Stimulated activated CD8-positive, alpha-beta memory T cell treated with anti-CD3 and anti-CD28 coated beads, Interleukin-15, amount 100 ng/mL, for 4 hours (primary cell): ENCODE data around the gene CISD3.

Experiments
- DNase-seq, 2 donors: peaks; one replicate each; pipeline ENCODE4 v3.0.0-alpha.2; 2020; ENCODE audit warnings: low read depth in 2 of 2

Gene CISD3

DNA sequence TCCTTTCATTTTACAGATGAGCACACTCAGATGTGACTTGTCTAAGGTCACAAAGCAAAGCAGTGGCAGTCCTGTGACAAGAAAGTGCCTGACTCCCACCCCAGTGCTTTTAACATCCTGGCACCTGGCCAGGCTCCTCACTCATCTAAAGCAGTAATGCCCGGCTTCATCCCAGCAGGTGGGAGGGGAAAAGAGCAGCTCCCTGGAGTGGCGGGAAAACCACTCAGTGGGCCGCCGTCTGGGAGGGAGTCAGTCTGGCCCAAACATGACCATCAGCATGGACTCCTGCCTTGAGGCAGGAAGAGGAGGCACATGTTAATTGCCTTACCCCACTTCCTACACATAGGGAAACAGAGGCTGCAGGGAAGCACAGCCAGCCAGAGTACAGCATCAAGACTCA lies 15.4 kb downstream of the CISD3 start:
- no peak for DNase-seq

DNA sequence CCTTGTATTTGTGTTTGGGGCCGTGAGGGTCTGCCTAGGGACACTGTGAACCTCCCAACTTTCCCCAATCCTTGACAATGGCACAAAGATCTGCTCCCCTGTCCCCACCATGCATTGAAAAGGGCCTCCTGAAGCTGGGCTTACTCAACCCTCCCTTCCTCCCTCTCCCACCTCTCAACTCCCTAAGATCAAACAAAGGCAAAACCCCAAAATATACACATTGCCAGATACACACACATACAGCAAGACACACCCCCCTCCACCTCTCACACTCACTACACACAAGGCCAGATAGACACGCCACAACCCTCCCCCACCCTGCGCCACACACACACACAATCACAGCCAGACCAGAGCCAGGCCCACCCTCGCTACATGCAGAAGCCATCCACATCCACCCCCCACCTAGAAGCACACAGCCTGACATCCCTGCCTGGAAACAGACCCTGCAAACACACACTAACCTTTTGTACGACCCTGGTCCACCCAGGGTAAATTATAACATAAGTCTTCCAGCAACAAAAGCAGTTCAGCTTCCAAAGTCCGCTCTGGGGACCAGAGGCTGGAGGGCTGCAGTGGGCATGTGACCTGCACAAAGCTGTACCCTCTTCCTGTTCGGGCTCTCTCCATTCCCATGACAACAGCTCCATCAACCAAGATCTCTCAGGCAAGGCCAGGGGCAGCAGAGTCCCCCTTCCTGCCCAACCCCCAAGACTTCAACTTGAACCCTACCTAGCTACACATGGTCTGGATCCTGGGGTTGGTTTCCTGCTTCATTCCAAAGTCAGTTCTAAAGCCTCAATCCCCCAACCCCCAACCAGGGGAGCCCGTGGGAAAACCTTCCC lies 16.1 kb downstream of the CISD3 start:
- DNase-seq = no peak

DNA sequence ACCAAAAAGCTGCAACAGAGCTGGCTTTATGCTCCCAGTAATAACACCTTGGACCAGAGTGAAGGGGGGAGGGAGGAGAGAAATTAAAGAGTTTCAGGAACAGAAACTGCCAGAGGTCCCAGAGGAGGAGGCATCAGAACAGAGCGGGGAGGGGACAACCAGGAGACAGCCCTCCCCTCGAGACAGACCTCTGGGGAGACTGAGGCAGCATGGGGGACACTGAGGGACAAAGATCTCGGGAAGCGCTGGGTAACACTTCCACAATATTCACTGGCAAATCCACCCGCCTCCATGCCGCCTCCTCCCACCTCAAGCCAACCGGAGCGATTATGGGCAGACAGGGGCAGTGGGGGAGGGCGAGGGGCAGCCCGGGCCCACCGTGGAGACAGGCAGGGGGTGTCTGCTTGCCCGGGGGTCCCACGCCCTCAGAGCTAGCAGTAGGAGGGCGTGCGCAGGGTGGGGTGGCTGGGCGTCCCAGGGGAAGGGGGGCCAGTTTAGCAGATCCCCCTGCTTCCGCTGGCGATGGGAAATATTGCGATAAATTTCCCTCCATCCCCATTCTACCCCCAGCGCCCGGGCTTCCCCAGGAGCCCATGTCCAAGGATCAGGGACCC lies 16.8 kb downstream of the CISD3 start:
- DNase-seq = no peak

DNA sequence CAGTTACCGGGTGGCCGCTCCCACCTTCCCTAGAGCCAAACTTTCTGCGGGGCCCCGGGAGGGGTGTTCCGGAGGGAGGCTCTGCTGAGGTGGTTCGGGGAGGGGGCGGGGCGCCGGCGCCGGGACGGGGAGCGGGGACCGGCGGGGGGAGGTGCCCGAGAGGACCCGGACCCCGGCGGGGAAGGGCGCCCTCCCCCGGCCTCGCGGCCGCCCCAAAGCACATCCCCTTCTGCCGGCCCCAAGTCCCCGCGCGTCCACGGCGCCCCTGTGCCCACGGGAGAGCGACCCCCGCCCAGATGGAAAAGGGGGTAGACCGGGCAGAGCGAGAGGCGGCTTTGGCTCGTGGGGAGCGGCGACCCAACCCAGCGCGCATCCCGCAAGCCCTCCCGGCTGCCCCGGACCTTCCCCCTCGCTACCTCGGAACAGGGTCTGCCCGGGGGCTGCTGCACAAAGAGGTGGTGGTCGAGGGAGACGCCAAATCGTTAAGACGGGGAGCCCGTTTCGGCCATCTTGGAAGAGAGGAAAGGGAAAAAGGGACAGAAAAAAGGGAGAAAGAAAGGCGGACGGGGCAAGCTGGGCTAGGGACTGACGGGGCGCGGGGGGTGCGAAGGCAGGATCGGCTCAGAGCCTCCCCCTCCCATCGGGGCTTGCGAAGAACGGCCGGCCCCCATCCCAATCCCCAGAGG lies 17.5 kb downstream of the CISD3 start:
- no peak for DNase-seq

DNA sequence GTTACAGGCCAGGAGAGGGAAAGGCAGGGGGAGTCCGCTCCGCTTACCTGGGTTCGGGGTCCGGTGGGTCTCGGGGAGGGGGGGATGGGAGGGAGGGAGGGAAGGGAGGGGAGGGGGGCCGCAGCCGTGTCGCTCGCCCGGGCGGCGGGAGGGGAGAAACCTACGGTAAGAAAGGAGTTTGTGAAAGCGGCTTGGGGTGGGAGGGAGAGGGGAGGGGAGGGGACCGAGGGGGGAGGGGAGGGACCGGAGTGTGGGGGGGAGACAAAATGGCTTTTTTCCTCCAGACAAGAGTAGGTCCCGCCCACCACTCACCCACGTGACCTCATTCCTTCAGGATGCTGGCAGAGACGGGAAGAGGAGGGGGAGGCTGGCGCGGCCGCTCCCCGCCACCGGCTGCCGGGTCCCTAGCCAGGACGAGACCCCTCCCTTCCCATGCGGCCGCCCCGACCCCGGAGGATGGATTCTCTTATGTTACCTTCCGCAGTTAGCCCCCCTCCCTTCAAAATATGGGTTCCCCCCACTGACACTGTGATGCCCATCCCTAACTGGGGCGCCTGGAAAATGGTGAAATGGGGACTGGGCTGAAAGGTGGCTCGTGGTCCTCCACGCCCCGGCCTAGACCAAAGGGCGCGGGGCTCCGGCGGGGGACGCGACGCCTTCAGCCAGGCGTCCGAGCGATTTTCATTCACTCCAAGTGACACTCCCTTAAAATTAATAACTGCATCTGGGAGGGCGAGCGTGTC lies 18.2 kb downstream of the CISD3 start, which contains the start of gene PCGF2:
Gene PCGF2 (minus strand): TSS at position 188 of the 743 bp plus-strand sequence. CDS start 7,934 bp downstream, outside the sequence.
- DNase-seq = no peak

DNA sequence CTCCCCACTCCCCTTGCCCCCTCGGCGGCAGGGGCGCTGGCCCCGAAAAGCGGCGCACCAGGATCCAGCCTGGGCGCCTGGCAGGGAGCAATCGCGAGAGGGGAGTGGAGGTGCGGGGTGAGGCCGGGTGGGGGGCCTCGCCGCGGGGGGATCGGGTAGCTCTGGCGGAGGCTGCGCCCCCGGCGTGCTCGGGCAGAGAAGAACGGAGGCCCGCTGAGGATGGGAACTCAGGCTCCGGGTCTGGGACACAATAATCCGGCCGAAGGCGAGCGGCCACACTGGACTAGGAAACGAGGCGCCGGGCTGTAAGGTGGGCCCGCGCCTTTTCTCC lies 18.7 kb downstream of the CISD3 start:
- no peak for DNase-seq

DNA sequence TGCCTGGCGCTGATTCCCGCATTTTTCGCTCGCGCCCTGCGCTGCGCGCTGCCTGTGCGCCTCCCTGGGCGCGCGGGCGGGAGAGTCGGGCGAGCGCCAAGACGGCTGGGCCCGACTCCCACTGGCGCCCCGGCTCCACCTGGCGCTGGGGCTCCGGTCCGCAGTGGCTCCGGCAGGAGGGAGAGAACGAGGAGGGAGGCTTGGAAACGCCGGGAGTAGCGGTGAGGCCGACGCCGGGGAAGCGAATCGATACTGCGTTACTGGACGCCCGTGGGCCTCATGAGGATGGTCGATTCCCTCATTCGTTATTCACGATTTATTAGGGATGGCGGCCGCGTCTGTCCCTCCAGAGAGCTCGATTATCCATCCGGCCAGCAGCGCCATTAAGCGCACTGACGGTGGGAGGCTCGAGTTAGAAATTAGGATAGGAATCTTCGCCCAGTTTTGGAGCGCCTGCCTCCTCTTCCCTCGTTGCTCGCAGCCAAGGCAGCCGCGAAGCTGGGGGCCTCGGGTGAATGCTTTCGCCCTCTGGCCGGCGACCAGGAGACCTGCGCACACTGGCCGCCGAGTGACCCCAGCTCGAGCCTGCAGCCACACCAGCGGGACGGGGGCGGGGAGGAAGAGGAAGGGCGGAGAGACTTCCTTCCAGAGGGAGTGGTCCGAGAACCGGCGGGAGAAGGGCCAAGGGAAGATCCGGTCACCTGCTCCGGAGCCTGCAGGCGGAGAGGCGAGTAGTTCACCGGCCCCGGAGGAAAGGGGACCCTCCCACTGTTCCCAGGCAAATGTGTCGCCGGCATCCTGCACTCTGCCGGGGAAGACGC lies 19.3 kb downstream of the CISD3 start:
- no peak for DNase-seq

DNA sequence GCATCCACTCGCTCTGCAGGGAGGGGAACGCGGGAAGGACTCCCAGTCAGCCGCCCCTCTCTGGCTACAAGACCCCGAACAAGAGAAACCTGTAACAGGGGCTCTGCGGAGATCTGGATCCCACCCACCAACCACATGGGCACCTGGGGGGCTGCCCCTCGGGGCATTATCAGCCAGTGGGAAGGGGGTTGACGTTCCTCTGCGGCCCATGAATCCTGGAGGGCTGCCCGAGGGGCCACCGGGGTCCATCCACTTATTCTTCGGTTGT lies 19.8 kb downstream of the CISD3 start:
- no peak for DNase-seq

DNA sequence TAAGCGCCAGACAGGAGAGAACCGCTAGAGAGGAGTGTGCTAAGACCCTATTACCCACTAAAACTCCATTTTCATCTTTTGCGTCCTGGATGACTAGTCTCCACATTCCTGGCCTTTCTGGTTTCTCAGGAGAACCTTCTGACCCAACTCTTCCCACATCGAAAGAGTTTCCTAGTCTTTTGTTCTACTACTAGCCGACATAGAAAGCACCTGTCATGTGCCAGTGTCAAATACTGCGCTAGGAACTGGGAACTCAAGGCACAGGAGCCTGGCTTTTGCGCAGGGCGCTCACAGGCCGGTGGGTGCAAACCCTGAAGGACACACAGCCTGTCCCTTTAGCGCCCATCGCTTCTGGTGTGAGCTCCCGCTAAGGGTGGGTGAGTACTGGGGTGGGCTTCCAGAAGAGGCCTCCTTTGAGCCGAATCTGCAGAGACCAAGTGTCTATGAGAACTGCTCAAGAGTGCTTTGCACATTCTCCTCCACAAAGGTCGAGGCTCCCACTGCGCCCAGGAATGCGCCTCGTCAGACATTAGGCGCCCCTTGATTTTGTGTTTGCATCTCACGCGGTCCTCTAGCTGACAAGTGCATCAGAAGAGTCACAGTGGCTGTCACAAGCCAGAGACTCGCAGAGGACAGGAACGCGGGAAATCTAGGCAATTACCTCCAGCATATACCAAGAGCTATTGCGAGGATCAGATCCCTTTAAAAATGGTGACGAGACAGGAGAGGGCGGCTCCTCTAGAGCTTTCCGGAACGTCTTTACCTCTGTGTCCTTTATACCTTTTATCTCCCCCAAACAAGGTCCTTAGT lies 20.4 kb downstream of the CISD3 start:
- no peak for DNase-seq

DNA sequence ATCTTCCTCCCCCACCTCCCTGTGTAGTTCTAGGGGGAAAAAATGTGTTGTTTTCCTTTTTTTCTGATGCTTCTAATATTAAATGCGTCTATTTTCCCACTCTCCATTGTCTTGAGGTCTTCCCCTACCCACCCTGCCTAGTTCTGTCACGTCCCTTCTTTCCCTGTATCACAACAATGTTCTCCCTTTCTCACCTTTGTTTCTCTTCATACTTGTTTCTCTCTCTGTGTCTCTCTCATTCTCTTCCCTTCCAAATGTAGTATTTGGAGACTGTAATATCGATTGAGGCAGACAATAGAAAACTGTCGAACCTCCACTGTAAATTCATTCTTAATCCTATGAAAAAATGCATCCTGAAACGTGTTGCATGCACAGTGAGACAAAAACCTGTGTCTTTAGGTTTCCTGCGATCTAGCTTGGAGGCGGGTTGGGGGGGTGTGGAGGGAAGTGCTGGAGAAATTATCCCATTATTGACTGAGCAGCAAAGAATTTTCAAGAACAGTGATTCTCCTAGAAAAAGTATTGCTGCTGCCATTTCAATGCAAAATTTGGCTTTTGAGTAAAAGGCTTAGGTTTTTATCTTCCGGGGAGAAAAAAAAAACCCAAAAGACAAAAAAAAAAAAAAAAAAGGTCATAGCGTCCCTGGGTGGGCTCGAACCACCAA lies 21.1 kb downstream of the CISD3 start:
- DNase-seq = no peak

DNA sequence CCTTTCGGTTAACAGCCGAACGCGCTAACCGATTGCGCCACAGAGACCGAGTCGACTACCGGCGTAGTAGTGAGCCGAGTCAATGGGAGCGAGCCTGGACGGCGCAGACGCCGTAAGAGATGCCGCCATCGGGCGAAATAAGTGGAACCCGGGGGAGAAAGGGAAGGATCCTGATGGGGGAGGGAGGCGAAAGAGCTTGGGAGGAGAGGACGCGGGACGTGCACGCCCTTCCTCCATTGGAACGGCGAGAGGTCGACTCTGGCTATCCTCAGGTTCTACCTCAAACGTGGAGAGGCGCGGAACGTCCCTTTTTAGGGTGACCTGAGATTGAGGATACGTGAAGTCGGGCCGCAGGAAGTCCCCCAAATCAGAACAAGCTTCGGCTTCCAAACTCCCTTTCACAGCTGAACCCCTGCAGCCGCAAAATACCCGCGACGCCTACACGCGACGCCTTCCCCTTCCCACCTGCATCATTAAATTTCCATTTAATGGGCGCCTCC lies 21.7 kb downstream of the CISD3 start:
- DNase-seq = peak; percentile 48 to 52

DNA sequence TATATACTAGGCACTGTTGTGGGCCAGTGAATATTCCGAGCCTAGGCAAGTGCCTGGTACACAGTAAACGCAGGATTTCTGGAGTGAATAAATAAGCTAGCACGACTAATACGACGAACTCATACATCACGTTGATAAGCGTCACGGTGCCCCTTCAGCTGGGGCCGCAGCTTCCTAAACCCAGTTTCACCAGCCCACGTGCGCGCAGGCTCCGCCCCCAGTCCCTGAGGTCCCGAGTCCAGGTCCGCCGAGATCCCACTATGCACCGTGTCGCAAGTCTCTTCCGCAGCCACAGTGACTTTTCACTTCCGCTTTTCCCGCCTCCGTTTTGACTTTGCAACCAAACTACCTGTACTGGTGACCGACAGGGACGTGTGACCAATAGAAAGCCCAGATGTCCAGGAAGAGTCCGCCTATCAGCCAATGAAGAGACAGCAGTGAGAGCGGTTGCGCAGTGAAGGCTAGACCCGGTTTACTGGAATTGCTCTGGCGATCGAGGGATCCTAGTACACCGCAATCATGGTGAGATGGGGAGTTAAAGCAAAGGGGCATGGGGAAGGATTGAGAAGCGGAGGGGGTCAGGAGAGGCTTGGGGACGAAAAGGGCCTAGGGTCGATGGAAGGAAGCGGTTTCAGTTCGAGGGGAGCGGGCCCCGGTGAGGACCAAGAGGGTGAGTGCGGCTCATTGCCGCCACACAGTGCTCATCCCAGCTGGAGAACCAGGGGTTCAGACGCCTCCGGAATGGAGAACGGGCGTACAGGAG lies 22.3 kb downstream of the CISD3 start, which contains the start of gene PSMB3:
Gene PSMB3 (plus strand): TSS at position 434 of the 763 bp plus-strand sequence. CDS start 86 bp downstream, at position 520.
- DNase-seq = peak; percentile 92 to 97

DNA sequence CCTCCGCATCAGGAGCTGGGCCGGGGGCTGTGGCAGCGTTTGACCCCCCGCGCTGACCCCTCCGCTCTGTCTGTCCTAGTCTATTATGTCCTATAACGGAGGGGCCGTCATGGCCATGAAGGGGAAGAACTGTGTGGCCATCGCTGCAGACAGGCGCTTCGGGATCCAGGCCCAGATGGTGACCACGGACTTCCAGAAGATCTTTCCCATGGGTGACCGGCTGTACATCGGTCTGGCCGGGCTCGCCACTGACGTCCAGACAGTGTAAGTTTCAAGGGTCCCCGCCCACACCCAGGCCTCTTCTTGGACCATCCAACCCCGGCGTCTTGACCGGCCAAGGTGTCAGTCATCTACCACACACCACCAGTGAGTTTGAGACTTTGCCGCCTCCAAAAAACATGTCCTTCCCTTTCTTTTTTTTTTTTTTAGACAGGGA lies 22.9 kb downstream of the CISD3 start:
- no peak for DNase-seq

DNA sequence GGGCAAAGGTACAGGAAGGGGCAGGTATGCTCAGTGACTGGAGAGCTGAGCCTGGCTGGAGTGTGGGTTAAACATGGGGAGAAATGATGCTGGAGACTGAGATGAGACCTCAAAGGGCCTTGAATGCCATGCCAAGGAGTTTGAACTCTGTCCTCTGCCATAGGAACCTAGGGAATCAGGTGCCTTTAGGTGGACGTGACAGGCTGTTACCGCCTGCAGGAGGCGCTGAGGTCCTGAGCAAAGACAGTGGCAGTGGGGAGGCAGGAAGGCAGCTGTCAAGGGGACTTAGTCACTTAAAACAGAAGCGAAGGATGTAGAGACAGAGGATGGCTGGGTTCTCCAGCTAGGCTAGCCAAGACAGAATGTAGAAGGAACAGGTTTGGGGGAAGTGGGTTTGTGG lies 31.5 kb downstream of the CISD3 start:
- DNase-seq = no peak

DNA sequence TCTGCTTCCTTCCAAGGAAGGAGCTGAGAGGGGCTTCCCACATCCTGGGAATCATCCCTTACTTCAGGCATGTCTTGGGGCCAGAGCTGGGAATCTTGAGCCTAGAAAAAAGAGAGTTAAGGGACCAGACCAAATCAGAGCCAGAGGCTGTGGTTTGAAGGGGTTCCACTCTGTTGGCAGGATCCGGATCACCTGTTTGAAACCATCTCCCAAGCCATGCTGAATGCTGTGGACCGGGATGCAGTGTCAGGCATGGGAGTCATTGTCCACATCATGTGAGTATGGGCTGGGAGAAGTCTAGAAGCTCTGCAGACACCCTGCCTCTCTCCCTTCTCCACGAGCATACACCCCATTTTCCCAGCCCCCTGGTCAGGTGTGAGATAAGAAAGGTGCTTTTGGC lies 32.1 kb downstream of the CISD3 start:
- DNase-seq = no peak

DNA sequence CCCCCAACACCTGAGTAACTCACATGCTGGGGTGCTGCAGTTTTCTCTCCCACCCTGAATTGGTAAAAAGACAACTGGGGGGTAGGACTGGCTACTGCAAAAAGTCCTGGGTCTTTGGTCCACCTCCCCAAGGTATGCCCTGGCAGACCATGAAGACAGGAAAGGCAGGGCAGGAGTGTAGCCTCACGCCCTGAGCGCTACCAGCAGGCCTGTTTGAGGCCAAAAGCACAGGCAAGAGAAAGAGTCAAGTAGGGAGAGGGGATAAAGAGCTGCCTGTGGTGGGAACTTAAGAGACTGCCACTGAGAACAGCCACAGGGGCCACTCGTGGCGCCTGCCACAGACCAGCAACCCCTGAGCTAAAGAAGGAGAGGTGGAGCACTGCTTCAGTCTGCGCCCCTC lies 36.2 kb downstream of the CISD3 start:
- DNase-seq = no peak

DNA sequence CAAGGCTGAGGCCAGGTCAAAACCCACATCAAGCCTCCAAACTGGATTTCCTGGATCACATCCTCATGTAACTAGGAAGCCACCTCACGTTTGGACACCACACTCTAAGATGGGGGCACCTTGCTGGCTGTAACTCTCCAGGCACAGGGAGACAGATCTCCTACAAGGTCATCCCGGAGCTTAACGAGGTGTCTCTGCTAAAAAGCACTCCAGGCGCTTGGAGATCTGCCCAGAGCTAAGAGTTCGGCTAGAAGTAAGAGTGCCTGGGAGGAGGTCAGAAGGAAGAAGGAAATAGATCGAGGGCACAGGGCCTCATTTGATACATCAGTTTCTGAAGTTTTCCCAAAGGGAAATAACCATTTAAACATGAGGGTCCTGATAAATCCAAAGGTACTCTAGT lies 38.3 kb downstream of the CISD3 start:
- no peak for DNase-seq

DNA sequence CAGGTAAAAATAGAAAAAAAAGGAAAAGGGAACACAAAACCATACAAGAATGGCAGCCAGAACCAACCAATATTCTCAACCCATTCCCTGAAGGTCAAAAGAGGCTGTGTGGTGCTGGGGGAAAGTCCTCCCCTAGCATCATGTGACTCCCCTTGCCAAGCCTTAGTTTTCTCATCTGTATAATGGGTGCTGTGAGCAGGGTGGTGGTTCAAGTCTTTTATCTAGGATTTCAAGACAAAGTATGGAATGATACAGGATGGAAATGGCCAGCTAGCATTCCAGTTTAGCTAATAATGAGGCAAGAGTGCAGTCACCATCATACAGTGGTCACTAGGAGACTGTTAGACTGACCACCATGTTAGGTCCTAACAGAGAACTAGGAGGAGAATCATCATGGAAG lies 43.1 kb downstream of the CISD3 start:
- no peak for DNase-seq

DNA sequence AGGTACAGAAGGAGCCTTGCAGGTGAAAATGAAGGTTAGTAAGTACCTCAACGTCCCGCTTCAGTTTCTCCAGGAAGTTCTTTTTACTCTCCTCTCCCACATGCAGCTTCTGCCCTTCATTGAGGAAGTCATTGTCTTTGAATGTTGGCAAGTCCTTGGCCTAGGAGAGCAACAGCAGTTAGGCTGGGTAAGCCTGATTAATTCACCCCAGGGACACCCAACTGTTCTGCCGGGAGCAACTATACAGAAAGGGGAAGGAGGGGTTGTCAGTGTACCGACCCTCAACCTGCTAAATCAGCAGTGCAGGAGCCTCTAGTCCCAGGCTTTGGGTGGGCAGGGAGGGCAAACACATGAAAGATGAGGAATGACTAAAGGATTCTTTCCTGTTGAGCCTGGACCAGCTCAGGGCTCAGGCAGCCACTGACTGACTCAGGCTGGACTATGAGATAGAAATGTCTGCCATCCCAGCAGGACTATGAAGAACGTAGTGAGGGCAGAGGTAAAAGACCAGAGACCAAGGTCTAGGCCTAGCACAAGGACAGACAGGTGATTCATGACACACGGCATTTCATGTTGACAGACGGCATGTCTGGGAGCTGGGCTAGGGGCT lies 47.6 kb downstream of the CISD3 start:
- DNase-seq = no peak
